Spinal cord (tissue), 10 donors: Measurements from ENCODE around the gene DTNB. TPM values are rescaled to one million over a fixed set of nuclear protein-coding genes. Genes with fewer than 3 reads are reported as not detected.
A peak's percentile ranks its signal among the peaks of the same experiment; 100 is the strongest.
"Not testable (repeated sequence)": the region's sequence is repeated elsewhere in the genome, so short reads cannot be mapped to it uniquely, and the experiment has no call there.

Experiments
- DNase-seq, 6 donors: peaks; one replicate each; pipeline versions ENCODE4 v3.0.0 to v3.0.0-alpha.2; 2013 to 2015; ENCODE audit warnings: low spot score in 6 of 6, low read depth in 4 of 6
- H3K27ac ChIP-seq: one replicate; pipeline ENCODE4 v1.5.1; 2013; ENCODE audit warnings: low read depth, low read length, control low read depth
- H3K27me3 ChIP-seq: one replicate; pipeline ENCODE4 v1.6.1; 2013; ENCODE audit warnings: low read length; ENCODE audit not compliant: control insufficient read depth, insufficient read depth
- H3K36me3 ChIP-seq: one replicate; pipeline ENCODE4 v1.6.1; 2013; ENCODE audit warnings: low read length; ENCODE audit not compliant: control insufficient read depth, insufficient read depth
- H3K4me1 ChIP-seq: one replicate; pipeline ENCODE4 v1.6.1; 2013; ENCODE audit warnings: low read length; ENCODE audit not compliant: control insufficient read depth, insufficient read depth
- H3K4me3 ChIP-seq: one replicate; pipeline ENCODE4 v1.5.1; 2013; ENCODE audit warnings: low read depth, low read length, control low read depth
- H3K9me3 ChIP-seq: one replicate; pipeline ENCODE4 v1.6.1; 2013; ENCODE audit warnings: low read length; ENCODE audit not compliant: control insufficient read depth, insufficient read depth
- WGBS: methylation state at CpG from one replicate; pipeline ENCODE4 v1.1.5; 2013; ENCODE audit warnings: missing lambda C conversion rate; ENCODE audit not compliant: insufficient coverage; 5-methylcytosine and 5-hydroxymethylcytosine counted together
- polyA plus RNA-seq, 2 donors: library from polyadenylated mRNA; unstranded; fragments of 120-200 nt; gene quantifications; one replicate each; pipeline ENCODE4 v1.2.1, GENCODE V29; 2013; ENCODE audit not compliant: insufficient read length in 2 of 2
- total RNA-seq, 2 donors: library from RNA; depleted of rRNA in 1 of 2; stranded (reverse); fragments of 120-200 nt in 1 of 2; fragments of >200 nt in 1 of 2; gene quantifications; one replicate each; pipeline versions ENCODE4 v1.2.3 to v1.2.4, GENCODE V29; 2013 to 2014
- donor health status: healthy.

DTNB gene
- total and polyA plus RNA-seq, 4 donors, result 21.1 to 50.8 (median 34.5) TPM

GRCh38 chr2:25544445-25544844 is 128.9 kb downstream of the DTNB start:
- no peak overlapping the region for H3K4me3 ChIP-seq
- no peak overlapping the region for H3K27ac ChIP-seq
- no peaks in the 10 kb centered on the region for H3K4me1 ChIP-seq
- no peaks in the 10 kb centered on the region for H3K9me3 ChIP-seq
- H3K36me3 ChIP-seq, result no peaks in the 10 kb centered on the region
- H3K27me3 ChIP-seq, result no peaks in the 10 kb centered on the region
- DNase-seq, result no peak

GRCh38 chr2:25543939-25544338 is 129.4 kb downstream of the DTNB start:
- 84% methylated on average over 10 of the region's 10 CpGs for WGBS
- H3K9me3 ChIP-seq, result no peaks in the 10 kb centered on the region
- no peaks in the 10 kb centered on the region for H3K4me1 ChIP-seq
- DNase-seq, result no peak
- no peak overlapping the region for H3K4me3 ChIP-seq
- no peaks in the 10 kb centered on the region for H3K36me3 ChIP-seq
- H3K27me3 ChIP-seq, result no peaks in the 10 kb centered on the region
- H3K27ac ChIP-seq, result no peak overlapping the region

GRCh38 chr2:25541378-25541777 is 132.0 kb downstream of the DTNB start:
- no peak overlapping the region for H3K27ac ChIP-seq
- no CpG with 5 or more reads among the region's 10 CpGs for WGBS
- H3K36me3 ChIP-seq, result no peaks in the 10 kb centered on the region
- no peaks in the 10 kb centered on the region for H3K4me1 ChIP-seq
- H3K27me3 ChIP-seq, result no peaks in the 10 kb centered on the region
- no peak for DNase-seq
- H3K9me3 ChIP-seq, result no peaks in the 10 kb centered on the region
- H3K4me3 ChIP-seq, result no peak overlapping the region

GRCh38 chr2:25539136-25539535 is 134.2 kb downstream of the DTNB start:
- H3K4me3 ChIP-seq, result no peak overlapping the region
- no peak overlapping the region for H3K27ac ChIP-seq
- H3K4me1 ChIP-seq, result no peaks in the 10 kb centered on the region
- peaks cover 5% of the 10 kb centered on the region for H3K9me3 ChIP-seq
- peak in 2 of 6 donors; percentile 63 to 67 for DNase-seq
- H3K27me3 ChIP-seq, result no peaks in the 10 kb centered on the region
- peaks cover 19% of the 10 kb centered on the region for H3K36me3 ChIP-seq
- no CpG with 5 or more reads among the region's 3 CpGs for WGBS

GRCh38 chr2:25537526-25537925 is 135.9 kb downstream of the DTNB start:
- Histone ChIP-seq H3K4me1 (no peaks in the 10 kb centered on the region), H3K36me3 (peaks cover 19% of the 10 kb centered on the region), H3K9me3 (peaks cover 5% of the 10 kb centered on the region), H3K27me3 (no peaks in the 10 kb centered on the region), H3K4me3 (no peak overlapping the region), H3K27ac (no peak overlapping the region)
- no CpG with 5 or more reads among the region's 2 CpGs for WGBS
- no peak for DNase-seq

- H3K4me1 ChIP-seq, DNase-seq, H3K27me3 ChIP-seq, H3K4me3 ChIP-seq, H3K9me3 ChIP-seq, H3K27ac ChIP-seq: not testable (repeated sequence)
- 97% methylated on average over 48 of the region's 52 CpGs for WGBS
- H3K36me3 ChIP-seq, result peaks cover 19% of the 10 kb centered on the region
These were observed 137.7 kb downstream of the DTNB start for GRCh38 chr2:25535411-25536289.

GRCh38 chr2:25534937-25535336 is 138.4 kb downstream of the DTNB start:
- not testable (repeated sequence) for H3K4me1 ChIP-seq, H3K4me3 ChIP-seq, DNase-seq, H3K27ac ChIP-seq, H3K27me3 ChIP-seq, H3K9me3 ChIP-seq
- 97% methylated on average over 22 of the region's 22 CpGs for WGBS
- peaks cover 19% of the 10 kb centered on the region for H3K36me3 ChIP-seq

- Histone ChIP-seq H3K4me1 (no peaks in the 10 kb centered on the region), H3K27me3 (no peaks in the 10 kb centered on the region), H3K4me3 (no peak overlapping the region), H3K36me3 (peaks cover 19% of the 10 kb centered on the region), H3K9me3 (peaks cover 5% of the 10 kb centered on the region), H3K27ac (no peak overlapping the region)
- no peak for DNase-seq
- 94% methylated on average over 26 of the region's 26 CpGs for WGBS
These were observed 138.9 kb downstream of the DTNB start for GRCh38 chr2:25534455-25534854.

GRCh38 chr2:25533771-25534170 is 139.6 kb downstream of the DTNB start:
- not testable (repeated sequence) for DNase-seq, H3K4me3 ChIP-seq, H3K27ac ChIP-seq, H3K9me3 ChIP-seq, H3K4me1 ChIP-seq, H3K27me3 ChIP-seq
- peaks cover 19% of the 10 kb centered on the region for H3K36me3 ChIP-seq
- 100% methylated on average over 1 of the region's 5 CpGs for WGBS

- H3K27me3 ChIP-seq, result no peaks in the 10 kb centered on the region
- H3K4me3 ChIP-seq, result no peak overlapping the region
- peaks cover 5% of the 10 kb centered on the region for H3K9me3 ChIP-seq
- WGBS, result no CpG with 5 or more reads among the region's 2 CpGs
- H3K27ac ChIP-seq, result no peak overlapping the region
- H3K4me1 ChIP-seq, result no peaks in the 10 kb centered on the region
- no peak for DNase-seq
- peaks cover 19% of the 10 kb centered on the region for H3K36me3 ChIP-seq
These were observed 140.9 kb downstream of the DTNB start for GRCh38 chr2:25532521-25532920.
